ENCODE results near the gene LMO4. TPM values are rescaled to one million over a fixed set of nuclear protein-coding genes. Genes with fewer than 3 reads are reported as not detected.

Gene LMO4
- total and polyA plus RNA-seq, 2 of the 13 experiments (the other 11 are each of a cell fraction or from before 2014, with no cell fraction given) = 19.3 to 49.9 TPM

DNA sequence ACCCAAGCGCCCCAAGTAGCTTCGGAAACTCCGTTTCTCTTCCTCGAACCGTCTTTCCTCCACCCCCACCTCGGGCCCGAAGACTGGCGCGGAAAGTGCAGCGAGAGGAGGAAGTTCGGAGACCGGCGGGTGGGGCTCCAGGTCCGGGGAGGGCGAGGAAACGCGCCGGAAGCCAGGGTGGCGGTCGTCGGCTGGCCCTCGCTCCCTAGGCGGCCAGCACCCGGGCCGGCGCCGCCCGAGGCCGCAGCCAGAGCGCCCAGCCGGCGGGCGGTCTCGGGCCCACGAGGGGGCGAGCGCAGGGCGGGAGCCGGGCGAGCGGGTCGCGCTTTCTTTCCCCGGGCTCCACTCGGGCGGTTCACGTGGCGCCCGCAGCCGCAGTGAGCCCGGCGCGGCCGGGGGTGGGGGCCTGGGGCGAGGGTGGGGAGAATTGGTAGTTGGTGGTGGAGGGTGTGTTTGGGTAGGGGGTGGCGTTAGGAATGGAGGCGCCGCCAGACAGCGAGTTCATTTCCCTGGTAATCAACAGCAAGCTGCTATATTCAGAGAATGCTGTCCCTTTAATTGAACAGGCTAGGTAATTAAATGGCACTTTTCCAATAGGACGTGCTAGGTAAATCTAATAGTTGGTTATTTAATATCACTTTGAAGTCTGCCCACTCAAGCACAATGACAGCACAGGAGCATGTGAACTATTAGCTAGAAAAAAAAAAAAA lies 6.7 kb downstream of the LMO4 start (continued):
- TF ChIP-seq AGO2 (optimal IDR thresholded peaks at IDR 0.05; ENCODE audit: low read depth, low read length) = peak; percentile 35
- peak; percentile 57 for TF ChIP-seq YY1 (IDR thresholded peaks at IDR 0.05; ENCODE audit: insufficient read depth, insufficient replicate concordance, low read depth, low read length)

GRCh38 chr1:87336623-87337067 lies 8.0 kb downstream of the LMO4 start:
- ATAC-seq (no peak), DNase-seq (ENCODE audit: low spot score) (no peak), FAIRE-seq (no peak)
- 93% methylated on average over 10 of the region's 10 CpGs for WGBS (ENCODE audit: low lambda C conversion rate)
- intact Hi-C loops (cut with micrococcal nuclease; ENCODE audit: unreplicated experiment) = no loop called here
- in situ Hi-C loops (cut with HindIII; ENCODE audit: extremely low pct_ligation_motif_present, low pct_unique_long_range_greater_than_20kb) = loop anchor here (25.0 kb wide), 1 partner anchor 626 kb away; no protein-coding TSS in a partner anchor
- peaks cover 10% of the 10 kb centered on the region; the same call in 1 of the 2 replicates for H4K20me1 ChIP-seq (ENCODE audit: insufficient read depth, low read length)
- no peak overlapping the region for H3K9ac ChIP-seq (ENCODE audit: insufficient read depth, low read depth, low read length)
- H3K79me2 ChIP-seq (ENCODE audit: insufficient read depth, low read length) = peaks cover 10% of the 10 kb centered on the region
- CTCF ChIA-PET (ENCODE audit: low intra/inter-chr PET ratio, low total read pairs) = no interaction called here
- H3K27ac ChIP-seq (ENCODE audit: extremely low read length, insufficient read depth, low read length) = no peak overlapping the region
- no peaks in the 10 kb centered on the region for H3K27me3 ChIP-seq (ENCODE audit: control insufficient read depth in 1 of 2, insufficient read depth in 2 of 2, low read length in 2 of 2)
- TF ChIP-seq FOXO1 (CRISPR knock-in tag; IDR thresholded peaks at IDR 0.05) (no peak), TEF (CRISPR knock-in tag; IDR thresholded peaks at IDR 0.05) (no peak), ZNF138 (CRISPR knock-in tag; IDR thresholded peaks at IDR 0.05; ENCODE audit: low read depth) (no peak)
- H3K4me1 ChIP-seq (ENCODE audit: insufficient read depth, low read length) = peaks cover 33% of the 10 kb centered on the region
- no peaks in the 10 kb centered on the region for H3K9me3 ChIP-seq (ENCODE audit: low read length)
- H2AFZ ChIP-seq (ENCODE audit: low read length) = no peak overlapping the region
- no peak overlapping the region for H3K4me3 ChIP-seq (replicated peaks in 1 of 3; ENCODE audit: insufficient read depth in 1 of 3, low read depth in 2 of 3, low read length in 3 of 3)
- BruUV-seq (replicated peaks) = no TSS peak
- no peak overlapping the region for H3K4me2 ChIP-seq (ENCODE audit: low read depth, low read length)
- POLR2A ChIA-PET = interaction anchor here (1.3 kb wide), 1 partner anchor 10 kb away, joined by 3 read pairs; no protein-coding TSS in a partner anchor
- peaks cover 3 to 35% of the 10 kb centered on the region in 2 experiments; a peak in 3 of 5 replicates for H3K36me3 ChIP-seq (replicated peaks in 1 of 2; ENCODE audit: control insufficient read depth in 1 of 2, insufficient read depth in 2 of 2, low read length in 2 of 2)
